Measurements from ENCODE around the gene HDHD5.

DNA sequence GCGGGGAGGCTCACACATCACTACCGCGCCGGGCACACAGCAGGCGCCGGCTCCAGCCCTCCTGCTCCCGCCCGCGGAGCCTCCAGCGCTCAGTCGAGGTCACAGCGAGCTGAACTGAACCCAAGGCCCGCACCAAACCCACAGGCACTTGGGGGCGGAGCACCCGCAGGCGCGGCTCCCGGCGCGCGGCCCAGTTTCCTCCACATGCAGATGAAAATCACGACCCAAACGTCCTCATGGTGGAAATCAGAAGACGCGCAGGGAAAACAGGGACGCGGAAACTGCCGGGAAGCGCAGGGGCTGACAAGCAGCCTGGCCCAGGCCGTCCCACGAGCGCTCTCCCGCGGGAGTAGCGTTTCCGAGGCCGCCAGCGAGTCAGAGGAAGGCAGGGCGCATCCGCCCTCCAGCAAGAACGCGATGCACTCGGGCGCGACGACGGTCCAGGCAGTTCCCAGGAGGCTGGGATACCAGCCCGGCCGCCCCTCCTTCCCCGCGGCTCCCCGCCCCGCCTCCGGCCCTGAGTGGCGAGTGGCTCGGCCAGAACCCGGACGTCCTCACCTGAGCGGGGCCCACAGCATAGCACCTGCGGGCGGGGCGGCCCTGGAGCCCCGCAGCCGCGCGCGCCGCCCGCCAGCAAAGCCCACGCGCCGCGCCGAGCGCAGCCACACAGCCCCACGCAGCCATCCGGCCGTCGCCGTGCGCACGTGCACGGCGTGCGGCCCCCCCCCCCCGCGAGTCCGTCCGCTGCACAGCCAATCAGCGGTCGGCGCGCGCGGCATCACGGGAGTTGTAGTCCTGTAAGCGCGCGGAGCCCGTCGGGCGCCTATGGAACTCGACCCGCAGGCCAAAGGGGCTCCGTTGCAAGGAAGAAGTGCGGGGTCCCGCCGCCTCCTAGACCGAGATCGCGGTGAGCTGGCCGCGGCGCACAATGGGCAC lies at the start of gene HDHD5:
- TF ChIP-seq, protein P1, sequence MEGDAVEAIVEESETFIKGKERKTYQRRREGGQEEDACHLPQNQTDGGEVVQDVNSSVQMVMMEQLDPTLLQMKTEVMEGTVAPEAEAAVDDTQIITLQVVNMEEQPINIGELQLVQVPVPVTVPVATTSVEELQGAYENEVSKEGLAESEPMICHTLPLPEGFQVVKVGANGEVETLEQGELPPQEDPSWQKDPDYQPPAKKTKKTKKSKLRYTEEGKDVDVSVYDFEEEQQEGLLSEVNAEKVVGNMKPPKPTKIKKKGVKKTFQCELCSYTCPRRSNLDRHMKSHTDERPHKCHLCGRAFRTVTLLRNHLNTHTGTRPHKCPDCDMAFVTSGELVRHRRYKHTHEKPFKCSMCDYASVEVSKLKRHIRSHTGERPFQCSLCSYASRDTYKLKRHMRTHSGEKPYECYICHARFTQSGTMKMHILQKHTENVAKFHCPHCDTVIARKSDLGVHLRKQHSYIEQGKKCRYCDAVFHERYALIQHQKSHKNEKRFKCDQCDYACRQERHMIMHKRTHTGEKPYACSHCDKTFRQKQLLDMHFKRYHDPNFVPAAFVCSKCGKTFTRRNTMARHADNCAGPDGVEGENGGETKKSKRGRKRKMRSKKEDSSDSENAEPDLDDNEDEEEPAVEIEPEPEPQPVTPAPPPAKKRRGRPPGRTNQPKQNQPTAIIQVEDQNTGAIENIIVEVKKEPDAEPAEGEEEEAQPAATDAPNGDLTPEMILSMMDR (IDR thresholded peaks at IDR 0.05; ENCODE audit: insufficient read depth, low read depth, low read length): no peak
- no peak for TF ChIP-seq EZH2 (IDR thresholded peaks at IDR 0.05; ENCODE audit: insufficient read depth, low read length)
